ENCODE results near the gene SLC46A3. TPM values are rescaled to one million over a fixed set of nuclear protein-coding genes. Genes with fewer than 3 reads are reported as not detected.

SLC46A3 gene
- total RNA-seq = 10 to 100 TPM; 10.9 to 23.5 (median 13.3) TPM

DNA sequence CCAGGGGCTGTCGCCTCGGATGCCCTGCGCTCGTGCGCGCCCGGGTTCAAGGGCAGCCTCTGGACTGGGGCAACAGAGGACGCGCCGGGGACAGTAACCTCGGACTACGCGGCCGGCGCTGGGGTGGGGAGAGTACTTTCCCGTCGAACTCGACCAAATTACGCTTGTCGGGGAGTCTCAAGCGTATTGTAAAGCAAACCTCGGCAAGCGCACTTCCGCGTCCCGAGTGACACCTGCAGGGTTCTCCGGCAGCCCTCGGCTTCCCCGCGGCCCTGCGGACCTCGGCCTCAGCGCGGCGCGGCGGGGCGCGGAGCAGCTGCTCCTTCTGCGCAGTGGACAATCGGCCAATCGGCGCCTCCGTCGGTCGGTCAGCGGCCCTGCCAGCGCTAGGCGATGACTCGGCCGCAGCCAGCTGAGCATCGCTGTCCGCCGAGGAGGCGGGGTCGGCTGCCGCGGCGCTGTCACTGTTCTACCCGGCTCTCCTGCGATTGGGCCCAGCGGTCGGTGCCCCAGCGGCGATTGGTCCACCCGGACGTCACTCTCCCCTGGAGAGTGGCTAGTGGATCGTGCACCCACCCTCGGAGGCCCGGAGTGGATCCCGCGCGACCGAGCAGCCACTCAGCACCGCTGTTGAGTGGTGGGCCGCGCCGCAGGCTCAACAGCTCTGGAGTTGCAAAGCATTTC lies at the start of gene SLC46A3:
SLC46A3 (minus strand) TSS at position 428 of the 684 bp plus-strand sequence. CDS start 972 bp downstream, outside the sequence.
- TF ChIP-seq, protein P1, sequence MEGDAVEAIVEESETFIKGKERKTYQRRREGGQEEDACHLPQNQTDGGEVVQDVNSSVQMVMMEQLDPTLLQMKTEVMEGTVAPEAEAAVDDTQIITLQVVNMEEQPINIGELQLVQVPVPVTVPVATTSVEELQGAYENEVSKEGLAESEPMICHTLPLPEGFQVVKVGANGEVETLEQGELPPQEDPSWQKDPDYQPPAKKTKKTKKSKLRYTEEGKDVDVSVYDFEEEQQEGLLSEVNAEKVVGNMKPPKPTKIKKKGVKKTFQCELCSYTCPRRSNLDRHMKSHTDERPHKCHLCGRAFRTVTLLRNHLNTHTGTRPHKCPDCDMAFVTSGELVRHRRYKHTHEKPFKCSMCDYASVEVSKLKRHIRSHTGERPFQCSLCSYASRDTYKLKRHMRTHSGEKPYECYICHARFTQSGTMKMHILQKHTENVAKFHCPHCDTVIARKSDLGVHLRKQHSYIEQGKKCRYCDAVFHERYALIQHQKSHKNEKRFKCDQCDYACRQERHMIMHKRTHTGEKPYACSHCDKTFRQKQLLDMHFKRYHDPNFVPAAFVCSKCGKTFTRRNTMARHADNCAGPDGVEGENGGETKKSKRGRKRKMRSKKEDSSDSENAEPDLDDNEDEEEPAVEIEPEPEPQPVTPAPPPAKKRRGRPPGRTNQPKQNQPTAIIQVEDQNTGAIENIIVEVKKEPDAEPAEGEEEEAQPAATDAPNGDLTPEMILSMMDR (IDR thresholded peaks at IDR 0.05; ENCODE audit: low read depth) = no peak

GRCh38 chr13:28763887-28764286 lies 45.1 kb upstream of the SLC46A3 start:
- TF ChIP-seq, protein P1 (IDR thresholded peaks at IDR 0.05; ENCODE audit: low read depth) = no peak

GRCh38 chr13:28761586-28761985 lies 42.8 kb upstream of the SLC46A3 start:
- TF ChIP-seq, protein P1 (IDR thresholded peaks at IDR 0.05; ENCODE audit: low read depth) = no peak

DNA sequence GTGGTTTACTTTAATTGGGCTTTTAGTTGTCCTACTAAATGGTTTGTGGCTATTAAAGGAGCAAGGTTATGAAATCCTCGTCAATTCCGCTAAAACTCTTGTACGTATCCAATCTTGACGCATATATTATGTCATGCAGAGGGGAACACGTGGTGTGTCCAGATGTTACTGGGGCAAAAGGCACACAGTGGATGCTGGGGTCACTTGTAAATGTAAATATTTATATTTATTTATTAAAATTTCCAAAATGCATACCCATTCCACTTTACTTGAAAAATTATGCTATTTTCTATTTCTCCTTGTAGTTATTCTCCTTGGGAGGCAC lies 36.7 kb upstream of the SLC46A3 start:
- TF ChIP-seq, protein P1 (IDR thresholded peaks at IDR 0.05; ENCODE audit: low read depth) = no peak

- TF ChIP-seq, protein P1 (IDR thresholded peaks at IDR 0.05; ENCODE audit: low read depth) = no peak
Observed at GRCh38 chr13:28754698-28755545, 36.2 kb upstream of the SLC46A3 start.

DNA sequence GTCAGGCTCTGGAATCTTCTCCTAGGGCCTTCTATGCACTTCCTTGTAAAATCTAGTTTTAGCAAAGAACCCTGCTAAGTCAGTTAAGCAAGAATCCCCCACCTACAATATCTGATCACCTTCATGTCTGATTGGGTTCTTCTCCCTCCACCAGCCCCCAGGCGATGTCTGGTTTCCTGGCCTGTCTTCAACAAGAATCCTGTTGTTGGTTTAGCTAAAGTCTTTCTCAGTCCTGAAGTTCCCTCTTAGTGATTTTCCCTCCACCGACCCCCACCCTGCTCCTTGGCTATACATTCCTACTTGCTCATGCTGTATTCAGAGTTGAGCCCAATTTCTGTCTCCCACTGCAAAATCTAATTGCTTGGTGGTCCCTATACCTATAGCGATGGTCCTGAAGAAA lies 35.2 kb upstream of the SLC46A3 start:
- TF ChIP-seq, protein P1 (IDR thresholded peaks at IDR 0.05; ENCODE audit: low read depth) = no peak

GRCh38 chr13:28753208-28753892 lies 34.6 kb upstream of the SLC46A3 start:
- TF ChIP-seq, protein P1 (IDR thresholded peaks at IDR 0.05; ENCODE audit: low read depth) = no peak

Data from subcutaneous adipose tissue (tissue), 4 donors.